Neural progenitor cell (in vitro differentiated cells): ENCODE measurements around the gene IMP3. TPM values are rescaled to one million over a fixed set of nuclear protein-coding genes. Genes with fewer than 3 reads are reported as not detected.

Experiments
- DNase-seq: peaks from one replicate; pipeline ENCODE4 v3.0.0-alpha.2; 2016; ENCODE audit warnings: low spot score
- H2AFZ ChIP-seq: fragments of 200-600 bp; sonication (generic); replicated peaks from 2 replicates; pipeline ENCODE4 v1.6.1; 2016; ENCODE audit warnings: antibody characterized with exemption
- H3F3A ChIP-seq: fragments of 200-600 bp; sonication (generic); 2 replicates; pipeline ENCODE4 v1.6.1; 2016; ENCODE audit warnings: antibody characterized with exemption, low read depth
- H3K27ac ChIP-seq: fragments of 200-600 bp; sonication (generic); 2 replicates; pipeline ENCODE4 v1.5.1; 2016; ENCODE audit warnings: mild to moderate bottlenecking
- H3K27me3 ChIP-seq: fragments of 200-600 bp; sonication (generic); 2 replicates; pipeline ENCODE4 v1.6.1; 2016; ENCODE audit warnings: mild to moderate bottlenecking, moderate library complexity
- H3K36me3 ChIP-seq: fragments of 200-600 bp; sonication (generic); 2 replicates; pipeline ENCODE4 v1.5.1; 2016
- H3K4me1 ChIP-seq: fragments of 200-600 bp; sonication (generic); 2 replicates; pipeline ENCODE4 v1.6.1; 2016; ENCODE audit warnings: mixed run types
- H3K4me2 ChIP-seq: fragments of 200-600 bp; sonication (generic); 2 replicates; pipeline ENCODE4 v1.6.1; 2016
- H3K4me3 ChIP-seq: fragments of 200-600 bp; sonication (generic); 2 replicates; pipeline ENCODE4 v1.5.1; 2016
- H3K79me2 ChIP-seq: fragments of 200-600 bp; sonication (generic); 2 replicates; pipeline ENCODE4 v1.6.1; 2016; ENCODE audit warnings: low read depth
- H3K9ac ChIP-seq: fragments of 200-600 bp; sonication (generic); 2 replicates; pipeline ENCODE4 v1.6.1; 2016
- H3K9me3 ChIP-seq: fragments of 200-600 bp; sonication (generic); 2 replicates; pipeline ENCODE4 v1.5.1; 2016; ENCODE audit warnings: low read depth
- H4K20me1 ChIP-seq: fragments of 200-600 bp; sonication (generic); 2 replicates; pipeline ENCODE4 v1.6.1; 2016; ENCODE audit warnings: low read depth
- H3K27ac Mint-ChIP-seq: 3 replicates; pipeline ENCODE4 v1.8.0; 2021; ENCODE audit warnings: mixed read lengths
- H3K27me3 Mint-ChIP-seq: 2 replicates; pipeline ENCODE4 v1.8.0; 2022; ENCODE audit warnings: low read depth, mild to moderate bottlenecking, inconsistent platforms, moderate library complexity, mixed read lengths; ENCODE audit not compliant: insufficient read depth
- H3K36me3 Mint-ChIP-seq: 3 replicates; pipeline ENCODE4 v1.8.0; 2021; ENCODE audit warnings: mixed read lengths
- H3K4me1 Mint-ChIP-seq: 3 replicates; pipeline ENCODE4 v1.8.0; 2021; ENCODE audit warnings: mixed read lengths
- H3K4me3 Mint-ChIP-seq: 3 replicates; pipeline ENCODE4 v1.8.0; 2021; ENCODE audit warnings: mild to moderate bottlenecking, moderate library complexity, mixed read lengths
- H3K9me3 Mint-ChIP-seq: 3 replicates; pipeline ENCODE4 v1.8.0; 2020; ENCODE audit warnings: mixed read lengths
- CTCF ChIP-seq: fragments of 200-600 bp; sonication (generic); IDR thresholded peaks from 2 replicates; pipeline ENCODE4 v1.5.1; 2017; ENCODE audit warnings: antibody characterized with exemption, mild to moderate bottlenecking
- EZH2 ChIP-seq: fragments of 200-600 bp; sonication (generic); IDR thresholded peaks from 2 replicates; pipeline ENCODE4 v1.6.1; 2017; ENCODE audit warnings: antibody characterized with exemption, mild to moderate bottlenecking, moderate library complexity
- EZH2phosphoT487 ChIP-seq: fragments of 200-600 bp; sonication (generic); IDR thresholded peaks from 2 replicates; pipeline ENCODE4 v1.6.1; 2017; ENCODE audit warnings: antibody characterized with exemption
- total RNA-seq: library from RNA; depleted of rRNA; stranded (reverse); fragments of >200 nt; gene quantifications from 2 replicates; pipeline ENCODE4 v1.2.3, GENCODE V29; 2015; ENCODE audit warnings: low replicate concordance

Gene IMP3
- total RNA-seq, 1 donor from 2014 or later: 62.1 TPM

- Histone ChIP-seq H3K27ac (no peak overlapping the region), H3K4me2 (peak overlapping the region; percentile 38), H2AFZ (no peak overlapping the region), H3K4me3 (no peak overlapping the region), H4K20me1 (no peaks in the 10 kb centered on the region), H3F3A (peaks cover 8% of the 10 kb centered on the region), H3K4me1 (peaks cover 37% of the 10 kb centered on the region), H3K79me2 (no peaks in the 10 kb centered on the region), H3K36me3 (no peaks in the 10 kb centered on the region), H3K27me3 (no peaks in the 10 kb centered on the region), H3K9me3 (no peaks in the 10 kb centered on the region), H3K9ac (no peak overlapping the region)
- TF ChIP-seq EZH2: no peak
- TF ChIP-seq CTCF: no peak
- no peaks in the 10 kb centered on the region for H3K9me3 Mint-ChIP-seq
- peaks cover 28% of the 10 kb centered on the region for H3K4me1 Mint-ChIP-seq
- H3K27me3 Mint-ChIP-seq: peaks cover 6% of the 10 kb centered on the region
- no peaks in the 10 kb centered on the region for H3K36me3 Mint-ChIP-seq
- DNase-seq: no peak
- no peak overlapping the region for H3K4me3 Mint-ChIP-seq
- no peak overlapping the region for H3K27ac Mint-ChIP-seq
Measured at GRCh38 chr15:75676688-75677464, 36.9 kb upstream of the IMP3 start.

GRCh38 chr15:75675579-75676404 is 35.8 kb upstream of the IMP3 start:
- Histone ChIP-seq H4K20me1 (no peaks in the 10 kb centered on the region), H2AFZ (no peak overlapping the region), H3K9me3 (no peaks in the 10 kb centered on the region), H3K79me2 (no peaks in the 10 kb centered on the region), H3K4me1 (peaks cover 40% of the 10 kb centered on the region), H3K9ac (no peak overlapping the region), H3K27me3 (no peaks in the 10 kb centered on the region), H3K4me3 (no peak overlapping the region), H3K4me2 (no peak overlapping the region), H3K36me3 (no peaks in the 10 kb centered on the region), H3F3A (peaks cover 8% of the 10 kb centered on the region), H3K27ac (no peak overlapping the region)
- H3K4me1 Mint-ChIP-seq: peaks cover 30% of the 10 kb centered on the region
- no peak overlapping the region for H3K27ac Mint-ChIP-seq
- no peaks in the 10 kb centered on the region for H3K9me3 Mint-ChIP-seq
- DNase-seq: no peak
- H3K36me3 Mint-ChIP-seq: no peaks in the 10 kb centered on the region
- peaks cover 6% of the 10 kb centered on the region for H3K27me3 Mint-ChIP-seq
- H3K4me3 Mint-ChIP-seq: no peak overlapping the region
- no peak for TF ChIP-seq EZH2
- TF ChIP-seq EZH2phosphoT487: no peak
- no peak for TF ChIP-seq CTCF

GRCh38 chr15:75674366-75674765 is 34.3 kb upstream of the IMP3 start:
- H3K36me3 ChIP-seq: no peaks in the 10 kb centered on the region
- TF ChIP-seq EZH2 (no peak), EZH2phosphoT487 (no peak), CTCF (no peak)
- Mint-ChIP-seq H3K27ac (no peak overlapping the region), H3K27me3 (peaks cover 10% of the 10 kb centered on the region), H3K9me3 (no peaks in the 10 kb centered on the region), H3K36me3 (no peaks in the 10 kb centered on the region), H3K4me3 (no peak overlapping the region), H3K4me1 (peaks cover 24% of the 10 kb centered on the region)
- H3K4me3 ChIP-seq: no peak overlapping the region
- H3K9me3 ChIP-seq: no peaks in the 10 kb centered on the region
- no peaks in the 10 kb centered on the region for H3K27me3 ChIP-seq
- H3F3A ChIP-seq: no peaks in the 10 kb centered on the region
- no peak overlapping the region for H3K9ac ChIP-seq
- H2AFZ ChIP-seq: no peak overlapping the region
- no peaks in the 10 kb centered on the region for H4K20me1 ChIP-seq
- H3K4me2 ChIP-seq: no peak overlapping the region
- no peaks in the 10 kb centered on the region for H3K79me2 ChIP-seq
- DNase-seq: no peak
- H3K4me1 ChIP-seq: peaks cover 29% of the 10 kb centered on the region
- H3K27ac ChIP-seq: no peak overlapping the region
